GM12878 (cell line): ENCODE results near the gene CAPN1.

Source experiments
- EP300 ChIP-seq, 2 experiments: fragments of 150-350 bp in 1 of 2; IDR thresholded peaks; 2 replicates each; pipeline ENCODE4 v1.6.1; 2011 to 2012; ENCODE audit warnings: low read depth in 2 of 2, low read length in 2 of 2, borderline replicate concordance in 1 of 2, improper control_type of control experiment in 1 of 2, inconsistent platforms in 1 of 2; ENCODE audit not compliant: control insufficient read depth in 1 of 2
- GABPA ChIP-seq: IDR thresholded peaks from 2 replicates; pipeline ENCODE4 v1.6.1; 2014; ENCODE audit warnings: antibody characterized with exemption, low read depth, mild to moderate bottlenecking, inconsistent platforms
- JUND ChIP-seq: IDR thresholded peaks from 2 replicates; pipeline ENCODE4 v1.6.1; 2012; ENCODE audit warnings: low read depth, mild to moderate bottlenecking, low read length, improper control_type of control experiment, moderate library complexity
- RFX5 ChIP-seq: IDR thresholded peaks from 2 replicates; pipeline ENCODE4 v1.6.1; 2011; ENCODE audit warnings: low read depth, low read length, improper control_type of control experiment
- ZZZ3 ChIP-seq: IDR thresholded peaks from 2 replicates; pipeline ENCODE4 v1.6.1; 2011; ENCODE audit warnings: low read depth; ENCODE audit not compliant: control insufficient read depth, insufficient read length

DNA sequence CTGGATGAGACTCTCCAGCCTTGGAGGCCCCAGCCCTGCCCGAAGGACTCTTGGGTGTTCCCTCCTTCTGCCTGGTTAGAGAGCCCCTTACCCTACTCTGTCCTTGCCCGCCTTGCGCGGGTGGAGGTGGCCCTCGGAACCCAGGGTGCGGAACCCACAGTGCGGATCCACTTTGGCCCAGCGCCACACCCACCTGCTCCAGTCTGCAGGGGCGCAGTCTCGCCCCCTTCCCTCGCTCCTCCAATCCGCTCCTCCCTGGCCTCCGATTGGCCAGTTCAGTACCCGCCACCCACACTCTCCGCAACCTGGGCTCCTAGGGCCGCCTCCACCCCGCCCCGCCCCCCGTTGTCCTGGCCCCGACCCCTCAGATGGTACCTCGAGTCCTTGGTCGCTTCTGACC lies 2.4 kb downstream of the CAPN1 start:
- TF ChIP-seq RFX5 (no peak), ZZZ3 (no peak), JUND (no peak), GABPA (no peak), EP300 (IDR thresholded peaks at IDR 0.05; ENCODE audit: borderline replicate concordance in 1 of 2, control insufficient read depth in 1 of 2, low read depth in 2 of 2, low read length in 2 of 2) (no peak)
